IPS-20b (cell line): ENCODE measurements around the gene POC1A.

ENCODE experiments used
- H3K27ac ChIP-seq: one replicate; pipeline ENCODE4 v1.5.1; 2013; ENCODE audit warnings: low read length
- H3K27me3 ChIP-seq: 2 replicates; pipeline ENCODE4 v1.6.1; 2013; ENCODE audit warnings: mild to moderate bottlenecking, low read length, inconsistent platforms; ENCODE audit not compliant: insufficient read depth
- H3K36me3 ChIP-seq: 2 replicates; pipeline ENCODE4 v1.6.1; 2013; ENCODE audit warnings: low read depth, mild to moderate bottlenecking, inconsistent platforms, low read length, moderate library complexity; ENCODE audit not compliant: insufficient read depth
- H3K4me1 ChIP-seq: 2 replicates; pipeline ENCODE4 v1.6.1; 2013; ENCODE audit warnings: mild to moderate bottlenecking, control low read depth, inconsistent platforms, low read length, moderate library complexity; ENCODE audit not compliant: insufficient read depth
- H3K4me3 ChIP-seq: 2 replicates; pipeline ENCODE4 v1.5.1; 2013; ENCODE audit warnings: mild to moderate bottlenecking, low read length, inconsistent platforms
- H3K9ac ChIP-seq: 2 replicates; pipeline ENCODE4 v1.6.1; 2013; ENCODE audit warnings: low read depth, mild to moderate bottlenecking, inconsistent platforms, low read length, moderate library complexity
- H3K9me3 ChIP-seq: 2 replicates; pipeline ENCODE4 v1.6.1; 2013; ENCODE audit warnings: mild to moderate bottlenecking, low read depth, low read length, inconsistent platforms; ENCODE audit not compliant: insufficient read depth

Gene POC1A

GRCh38 chr3:52109611-52110301 lies 44.5 kb downstream of the POC1A start:
- H3K27ac ChIP-seq = no peak overlapping the region
- H3K9ac ChIP-seq = no peak overlapping the region
- H3K36me3 ChIP-seq = peaks cover 46% of the 10 kb centered on the region
- H3K4me1 ChIP-seq = no peaks in the 10 kb centered on the region
- H3K27me3 ChIP-seq = no peaks in the 10 kb centered on the region
- H3K9me3 ChIP-seq = no peaks in the 10 kb centered on the region
- no peak overlapping the region for H3K4me3 ChIP-seq

DNA sequence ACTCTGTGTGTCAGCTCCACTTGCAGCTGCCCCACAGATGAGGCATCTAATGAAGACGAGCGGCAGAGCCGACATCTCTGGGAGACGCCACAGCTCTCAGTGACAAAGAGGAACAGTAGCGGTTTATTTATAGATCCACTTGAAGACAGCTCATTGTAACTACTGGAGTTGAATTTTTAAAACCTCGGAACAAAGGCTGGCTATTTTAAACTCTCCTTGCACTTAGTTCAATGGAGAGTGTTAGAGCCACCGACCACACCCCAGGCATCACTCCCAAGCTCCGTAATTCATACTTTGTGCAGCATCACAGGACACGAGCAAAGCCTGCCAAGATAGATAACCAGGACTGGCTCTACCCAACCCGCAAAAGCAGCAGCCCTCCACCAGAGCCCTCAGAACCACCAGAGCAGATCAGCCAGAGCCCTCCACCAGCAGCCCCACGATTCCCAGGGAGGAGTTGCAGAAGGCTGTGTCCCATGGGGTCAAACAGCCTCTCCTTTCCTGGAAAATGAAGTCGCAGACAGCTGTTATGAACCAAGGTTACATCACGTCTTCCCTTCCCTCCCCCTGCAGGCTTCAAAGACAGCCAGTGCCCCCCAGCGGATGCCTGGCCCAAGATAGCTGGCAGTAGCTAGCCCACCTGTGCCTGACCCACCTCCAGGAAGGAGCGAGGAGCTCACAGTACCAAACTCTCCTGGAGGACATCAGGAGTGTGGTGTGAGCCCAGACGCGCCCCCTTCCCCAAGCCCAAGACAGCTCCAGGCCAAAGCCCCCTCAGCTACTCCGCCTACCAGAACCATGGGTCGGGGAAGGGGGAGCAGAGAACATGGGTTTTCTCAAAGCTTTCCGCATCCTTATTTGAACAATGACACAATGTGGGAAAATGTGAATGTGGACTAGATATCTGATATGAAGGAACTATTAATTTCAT lies 45.7 kb downstream of the POC1A start:
- no peaks in the 10 kb centered on the region for H3K4me1 ChIP-seq
- peaks cover 44% of the 10 kb centered on the region for H3K36me3 ChIP-seq
- H3K9me3 ChIP-seq = no peaks in the 10 kb centered on the region
- no peak overlapping the region for H3K9ac ChIP-seq
- H3K27me3 ChIP-seq = no peaks in the 10 kb centered on the region
- no peak overlapping the region for H3K27ac ChIP-seq
- H3K4me3 ChIP-seq = no peak overlapping the region

DNA sequence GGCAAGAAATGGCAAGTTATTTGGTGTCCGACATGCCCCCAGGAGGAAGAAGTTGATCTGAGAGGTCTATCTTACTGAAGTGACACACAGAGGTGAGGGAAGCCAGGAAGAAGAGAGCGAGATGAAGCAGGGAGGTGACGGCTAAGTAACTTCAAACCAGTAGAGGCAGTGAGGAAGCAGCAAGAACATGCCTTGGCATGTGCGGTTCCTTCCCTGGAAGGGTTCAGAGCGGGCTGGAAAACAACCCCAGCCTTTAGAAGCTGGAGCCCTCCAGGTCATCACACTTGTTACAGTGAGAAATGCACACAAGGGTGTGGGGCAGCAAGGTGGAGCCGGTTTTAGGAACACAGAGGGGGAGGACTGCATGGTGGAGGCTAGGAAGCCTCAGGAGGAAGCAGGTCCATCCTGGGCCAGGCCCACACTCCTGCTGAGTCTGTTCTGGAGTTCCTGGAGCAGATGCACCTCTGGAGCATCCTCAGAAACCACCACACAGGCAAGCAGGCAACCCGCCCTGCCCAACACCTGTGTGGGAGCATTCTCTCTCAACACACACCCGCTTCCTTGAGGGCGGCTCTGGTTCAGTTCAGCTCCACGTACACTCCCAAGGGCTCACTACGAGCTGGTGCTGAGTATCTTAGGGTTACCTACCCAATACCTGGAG lies 47.1 kb downstream of the POC1A start:
- Histone ChIP-seq H3K27ac (no peak overlapping the region), H3K9ac (no peak overlapping the region), H3K9me3 (no peaks in the 10 kb centered on the region), H3K27me3 (no peaks in the 10 kb centered on the region), H3K4me3 (no peak overlapping the region), H3K4me1 (no peaks in the 10 kb centered on the region), H3K36me3 (peaks cover 50% of the 10 kb centered on the region)

DNA sequence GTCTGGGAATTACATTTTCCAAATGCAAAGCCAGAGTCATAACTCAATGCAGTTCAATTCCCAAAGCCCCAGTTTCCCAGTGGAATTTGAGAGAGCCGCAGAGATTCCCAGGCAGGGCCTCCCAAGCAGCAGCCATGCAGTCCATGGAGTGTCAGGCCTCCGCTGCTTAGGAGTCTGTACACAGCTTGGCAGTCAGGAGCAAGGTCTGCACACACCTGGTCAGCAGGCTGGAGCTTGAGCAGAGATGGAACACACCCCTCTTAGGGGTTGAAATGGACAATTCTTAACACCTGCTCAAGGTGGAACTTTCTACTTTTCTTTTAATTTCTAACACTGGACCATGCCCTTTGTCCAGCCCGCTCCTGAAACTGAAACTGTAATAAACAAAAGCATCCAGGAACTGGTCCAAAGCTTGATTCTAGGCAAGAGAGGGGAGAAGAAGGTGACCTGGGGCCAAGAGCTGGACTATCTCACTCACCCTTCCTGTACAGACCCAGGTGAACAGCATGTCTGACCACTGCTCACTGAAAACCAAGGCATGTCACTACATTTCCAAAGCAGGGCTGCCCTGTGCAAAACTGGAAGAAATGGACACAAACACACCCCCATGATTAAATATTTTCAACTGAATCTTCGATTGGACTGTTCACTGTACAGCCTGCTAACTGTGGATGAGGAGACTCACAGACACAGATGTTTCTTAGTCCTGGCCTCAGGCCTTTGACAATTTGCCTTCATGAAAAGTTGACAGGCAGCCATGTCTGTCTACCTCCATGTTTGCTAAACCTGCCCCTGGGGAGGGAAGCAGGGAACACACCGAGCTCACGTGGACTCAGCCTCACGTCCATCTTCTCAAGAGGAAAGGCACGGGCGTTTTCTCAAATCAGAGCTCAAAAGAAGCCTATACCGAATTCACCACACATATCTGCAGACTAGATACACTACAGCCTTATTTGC lies 49.3 kb downstream of the POC1A start:
- H3K27ac ChIP-seq = no peak overlapping the region
- H3K27me3 ChIP-seq = no peaks in the 10 kb centered on the region
- no peaks in the 10 kb centered on the region for H3K9me3 ChIP-seq
- H3K9ac ChIP-seq = no peak overlapping the region
- H3K4me1 ChIP-seq = no peaks in the 10 kb centered on the region
- H3K4me3 ChIP-seq = no peak overlapping the region
- H3K36me3 ChIP-seq = peaks cover 37% of the 10 kb centered on the region

DNA sequence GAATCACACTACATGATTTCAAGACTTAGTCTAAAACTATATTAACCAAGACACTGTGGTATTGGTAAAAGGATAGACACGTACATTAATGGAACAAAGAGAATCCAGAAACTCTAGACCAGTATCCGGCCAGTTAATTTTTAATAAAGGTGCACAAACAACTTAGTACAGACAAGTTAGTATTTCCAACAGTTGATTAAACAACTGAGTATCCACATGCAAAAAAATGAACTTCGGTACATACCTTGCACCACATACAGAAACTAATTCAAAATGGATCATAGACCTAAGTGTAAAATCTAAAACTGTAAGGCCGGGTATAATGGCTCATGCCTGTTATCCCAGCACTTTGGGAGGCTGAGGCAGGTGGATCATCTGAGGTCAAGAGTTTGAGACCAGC lies 51.3 kb downstream of the POC1A start:
- H3K4me1 ChIP-seq = no peaks in the 10 kb centered on the region
- no peaks in the 10 kb centered on the region for H3K9me3 ChIP-seq
- H3K9ac ChIP-seq = no peak overlapping the region
- H3K4me3 ChIP-seq = no peak overlapping the region
- H3K36me3 ChIP-seq = peaks cover 34% of the 10 kb centered on the region
- H3K27ac ChIP-seq = no peak overlapping the region
- H3K27me3 ChIP-seq = no peaks in the 10 kb centered on the region

GRCh38 chr3:52099001-52099401 lies 55.2 kb downstream of the POC1A start:
- Histone ChIP-seq H3K4me1 (no peaks in the 10 kb centered on the region), H3K9ac (no peak overlapping the region), H3K9me3 (no peaks in the 10 kb centered on the region), H3K4me3 (no peak overlapping the region), H3K36me3 (peaks cover 54% of the 10 kb centered on the region), H3K27me3 (no peaks in the 10 kb centered on the region), H3K27ac (no peak overlapping the region)

GRCh38 chr3:52097851-52098507 lies 56.2 kb downstream of the POC1A start:
- Histone ChIP-seq H3K27ac (no peak overlapping the region), H3K27me3 (no peaks in the 10 kb centered on the region), H3K36me3 (peaks cover 60% of the 10 kb centered on the region), H3K4me3 (no peak overlapping the region), H3K9me3 (no peaks in the 10 kb centered on the region), H3K4me1 (no peaks in the 10 kb centered on the region), H3K9ac (no peak overlapping the region)

DNA sequence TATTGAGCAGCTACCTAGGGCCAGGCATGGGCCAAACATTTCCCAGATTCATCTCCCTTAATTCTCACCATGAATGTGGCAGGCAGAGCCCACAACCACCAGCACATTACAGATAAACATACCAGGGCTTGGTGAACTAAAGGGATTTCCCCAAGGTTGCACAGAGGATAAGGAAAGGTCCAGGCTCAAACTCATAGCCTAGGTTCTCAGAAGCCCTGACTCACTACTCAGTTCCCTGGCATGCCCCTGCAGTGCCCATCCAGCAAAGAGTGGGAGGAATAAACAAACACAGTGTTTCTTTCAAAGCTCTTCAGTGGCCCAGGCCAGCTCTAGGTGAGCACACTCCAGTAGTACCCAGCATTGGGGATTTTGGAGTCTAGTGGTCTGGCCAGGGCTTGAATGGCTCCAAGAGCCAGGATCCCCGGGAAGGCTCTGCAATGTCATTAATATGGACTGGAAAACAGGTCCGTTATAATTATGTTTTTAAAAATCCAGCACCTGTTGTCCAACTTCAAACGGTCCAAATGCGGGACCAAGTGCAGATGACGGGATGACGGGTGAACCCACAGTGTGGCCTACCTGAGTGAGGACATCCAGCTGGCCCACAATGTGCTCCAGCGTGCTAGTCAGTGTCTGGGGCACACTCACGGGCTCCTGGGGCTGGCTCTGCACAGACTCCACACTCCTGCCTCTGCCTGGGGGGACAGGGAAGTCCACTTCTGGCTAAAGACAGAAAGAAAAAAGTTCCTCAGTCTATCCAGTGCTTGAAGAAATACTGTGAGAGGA lies 58.0 kb downstream of the POC1A start:
- Histone ChIP-seq H3K4me1 (no peaks in the 10 kb centered on the region), H3K9ac (no peak overlapping the region), H3K27ac (no peak overlapping the region), H3K27me3 (no peaks in the 10 kb centered on the region), H3K4me3 (no peak overlapping the region), H3K9me3 (no peaks in the 10 kb centered on the region), H3K36me3 (peaks cover 56% of the 10 kb centered on the region)

GRCh38 chr3:52094571-52095485 lies 59.4 kb downstream of the POC1A start:
- H3K36me3 ChIP-seq = peaks cover 50% of the 10 kb centered on the region
- no peaks in the 10 kb centered on the region for H3K9me3 ChIP-seq
- no peak overlapping the region for H3K9ac ChIP-seq
- no peaks in the 10 kb centered on the region for H3K27me3 ChIP-seq
- H3K27ac ChIP-seq = no peak overlapping the region
- H3K4me3 ChIP-seq = no peak overlapping the region
- no peaks in the 10 kb centered on the region for H3K4me1 ChIP-seq
